HepG2 (cell line): ENCODE data around the gene RFFL.

ENCODE experiments used
- EP300 ChIP-seq, 3 experiments: sonication (generic) in 1 of 3; formaldehyde crosslinking in 1 of 3; IDR thresholded peaks; 2 replicates each; pipeline versions ENCODE4 v1.5.1 to v1.6.1; 2011 to 2020; ENCODE audit warnings: low read depth in 2 of 3, low read length in 2 of 3, borderline replicate concordance in 1 of 3, improper control_type of control experiment in 1 of 3, mild to moderate bottlenecking in 1 of 3, missing genetic modification reagents in 1 of 3, moderate library complexity in 1 of 3
- PCBP1 ChIP-seq: fragments of 200-400 bp; formaldehyde crosslinking; IDR thresholded peaks from 2 replicates; pipeline ENCODE4 v1.6.1; 2017; ENCODE audit warnings: mild to moderate bottlenecking, low read depth, low read length, borderline replicate concordance
- SP1 ChIP-seq, 2 experiments: fragments of 450-650 bp in 1 of 2; sonication (generic) in 1 of 2; formaldehyde crosslinking in 1 of 2; IDR thresholded peaks; 2 replicates each; pipeline versions ENCODE4 v1.4.0 to v1.6.1; 2016 to 2020; ENCODE audit warnings: missing genetic modification reagents in 1 of 2
- ZFX ChIP-seq: sonication (generic); formaldehyde crosslinking; IDR thresholded peaks from 2 replicates; pipeline ENCODE4 v1.4.0; 2020; ENCODE audit warnings: mild to moderate bottlenecking, low read depth, missing genetic modification reagents, moderate library complexity
- ZFYVE20 ChIP-seq: sonication (generic); formaldehyde crosslinking; IDR thresholded peaks from 2 replicates; pipeline ENCODE4 v1.8.0; 2023; ENCODE audit warnings: low read depth, mild to moderate bottlenecking, moderate library complexity, missing genetic modification reagents, borderline replicate concordance
- ZNF441 ChIP-seq: sonication (generic); formaldehyde crosslinking; IDR thresholded peaks from 2 replicates; pipeline ENCODE4 v1.7.0; 2021; ENCODE audit warnings: missing genetic modification reagents, borderline replicate concordance
- ZNF572 ChIP-seq: sonication (generic); formaldehyde crosslinking; IDR thresholded peaks from 2 replicates; pipeline ENCODE4 v1.5.1; 2020; ENCODE audit warnings: mild to moderate bottlenecking, missing genetic modification reagents
- TF ChIP-seq, protein P1 (sequence below): IDR thresholded peaks from 2 replicates; pipeline ENCODE4 v1.6.1; 2016; ENCODE audit warnings: control low read depth
- TF ChIP-seq, protein P2 (sequence below): sonication (generic); formaldehyde crosslinking; IDR thresholded peaks from 2 replicates; pipeline ENCODE4 v1.5.0; 2020; ENCODE audit warnings: mild to moderate bottlenecking, missing genetic modification reagents, moderate library complexity

DNA sequence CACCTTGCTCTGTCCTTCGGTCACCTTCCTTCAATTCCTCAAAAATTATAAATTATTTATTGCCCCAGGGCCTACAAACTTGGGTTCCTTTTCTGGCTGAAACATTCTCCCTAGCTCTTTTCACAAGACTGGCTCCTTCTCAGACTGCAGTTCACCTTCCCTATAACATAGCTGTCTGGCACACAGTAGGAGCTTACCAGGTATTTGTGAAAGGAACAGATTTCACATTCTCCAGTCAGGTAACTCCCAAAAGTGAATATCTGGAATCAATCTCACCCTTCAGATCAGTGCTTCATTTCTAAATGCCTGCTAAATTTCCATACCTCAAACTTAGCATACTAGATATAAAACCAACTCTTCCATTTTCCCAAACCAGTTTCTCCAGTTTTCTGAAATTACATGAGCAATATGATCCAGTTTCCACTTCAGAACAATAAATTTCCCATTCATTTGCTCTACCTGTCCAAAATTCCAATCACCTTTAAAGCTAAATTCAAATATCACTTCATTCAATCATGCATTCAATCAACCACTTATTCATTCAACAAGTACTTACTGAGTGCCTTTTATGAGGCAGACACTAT lies 6.1 kb downstream of the RFFL start:
- TF ChIP-seq, protein P1, sequence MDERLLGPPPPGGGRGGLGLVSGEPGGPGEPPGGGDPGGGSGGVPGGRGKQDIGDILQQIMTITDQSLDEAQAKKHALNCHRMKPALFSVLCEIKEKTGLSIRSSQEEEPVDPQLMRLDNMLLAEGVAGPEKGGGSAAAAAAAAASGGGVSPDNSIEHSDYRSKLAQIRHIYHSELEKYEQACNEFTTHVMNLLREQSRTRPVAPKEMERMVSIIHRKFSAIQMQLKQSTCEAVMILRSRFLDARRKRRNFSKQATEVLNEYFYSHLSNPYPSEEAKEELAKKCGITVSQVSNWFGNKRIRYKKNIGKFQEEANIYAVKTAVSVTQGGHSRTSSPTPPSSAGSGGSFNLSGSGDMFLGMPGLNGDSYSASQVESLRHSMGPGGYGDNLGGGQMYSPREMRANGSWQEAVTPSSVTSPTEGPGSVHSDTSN (CRISPR knock-in tag): no peak
- TF ChIP-seq ZFX (CRISPR knock-in tag): no peak
- TF ChIP-seq SP1 (IDR thresholded peaks at IDR 0.05): no peak
- no peak for TF ChIP-seq SP1 (CRISPR knock-in tag; IDR thresholded peaks at IDR 0.05)
- TF ChIP-seq, protein P2, sequence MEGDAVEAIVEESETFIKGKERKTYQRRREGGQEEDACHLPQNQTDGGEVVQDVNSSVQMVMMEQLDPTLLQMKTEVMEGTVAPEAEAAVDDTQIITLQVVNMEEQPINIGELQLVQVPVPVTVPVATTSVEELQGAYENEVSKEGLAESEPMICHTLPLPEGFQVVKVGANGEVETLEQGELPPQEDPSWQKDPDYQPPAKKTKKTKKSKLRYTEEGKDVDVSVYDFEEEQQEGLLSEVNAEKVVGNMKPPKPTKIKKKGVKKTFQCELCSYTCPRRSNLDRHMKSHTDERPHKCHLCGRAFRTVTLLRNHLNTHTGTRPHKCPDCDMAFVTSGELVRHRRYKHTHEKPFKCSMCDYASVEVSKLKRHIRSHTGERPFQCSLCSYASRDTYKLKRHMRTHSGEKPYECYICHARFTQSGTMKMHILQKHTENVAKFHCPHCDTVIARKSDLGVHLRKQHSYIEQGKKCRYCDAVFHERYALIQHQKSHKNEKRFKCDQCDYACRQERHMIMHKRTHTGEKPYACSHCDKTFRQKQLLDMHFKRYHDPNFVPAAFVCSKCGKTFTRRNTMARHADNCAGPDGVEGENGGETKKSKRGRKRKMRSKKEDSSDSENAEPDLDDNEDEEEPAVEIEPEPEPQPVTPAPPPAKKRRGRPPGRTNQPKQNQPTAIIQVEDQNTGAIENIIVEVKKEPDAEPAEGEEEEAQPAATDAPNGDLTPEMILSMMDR (CRISPR knock-in tag): no peak
- no peak for TF ChIP-seq PCBP1
- no peak for TF ChIP-seq EP300 (IDR thresholded peaks at IDR 0.05; ENCODE audit: low read depth in 2 of 2, low read length in 2 of 2)
- TF ChIP-seq EP300 (CRISPR knock-in tag; IDR thresholded peaks at IDR 0.05; ENCODE audit: borderline replicate concordance): no peak
- TF ChIP-seq ZNF441 (CRISPR knock-in tag): no peak
- TF ChIP-seq ZNF572 (CRISPR knock-in tag): no peak
- no peak for TF ChIP-seq ZFYVE20 (CRISPR knock-in tag)
